ENCODE results near the gene TLCD2. TPM values are rescaled to one million over a fixed set of nuclear protein-coding genes. Genes with fewer than 3 reads are reported as not detected.

Gene TLCD2
- total and polyA plus RNA-seq, 2 of the 13 experiments (the other 11 are each of a cell fraction or from before 2014, with no cell fraction given): 0.90 to 1.1 TPM

DNA sequence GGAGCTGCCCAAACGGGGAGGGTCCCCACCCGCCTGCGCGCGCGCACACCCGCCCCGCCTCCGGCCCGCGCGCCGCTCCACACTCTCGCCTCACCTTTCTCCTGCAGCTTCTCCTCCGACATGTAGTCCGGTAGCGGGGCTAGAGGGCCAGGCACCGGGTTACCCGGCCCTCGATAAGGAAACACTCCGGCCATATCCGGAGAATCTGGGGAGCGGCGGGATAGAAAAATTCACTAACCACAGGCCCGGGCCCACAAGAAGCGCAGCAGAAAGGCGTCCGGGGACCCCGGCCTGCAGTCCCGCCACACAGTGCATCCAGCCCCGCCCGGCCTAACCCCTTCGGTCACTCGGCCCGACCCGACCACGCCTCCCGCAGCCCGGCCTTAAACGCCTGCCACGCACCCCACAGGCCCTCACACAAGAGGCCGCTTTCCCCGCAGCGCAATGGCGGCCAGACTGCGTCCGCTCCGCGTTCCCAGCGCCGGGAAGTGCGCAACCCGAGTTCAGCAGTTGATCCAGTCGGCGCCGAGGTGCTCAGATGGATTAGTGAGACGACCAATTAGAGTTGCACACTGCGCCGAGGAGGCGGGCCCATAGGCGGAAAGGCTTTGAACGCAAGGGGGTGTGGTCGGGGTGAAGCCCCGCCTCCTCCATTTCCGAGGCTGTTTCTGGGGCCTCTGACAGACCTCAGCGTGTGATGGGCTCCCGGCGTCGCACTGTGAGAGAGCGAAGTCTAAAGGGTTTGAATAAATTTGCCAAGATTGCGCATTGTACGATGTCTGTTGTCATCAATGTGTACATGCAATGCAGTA is 25.6 kb downstream of the TLCD2 start, which contains the start of gene PRPF8 (continued):
- TF ChIP-seq, protein P1, sequence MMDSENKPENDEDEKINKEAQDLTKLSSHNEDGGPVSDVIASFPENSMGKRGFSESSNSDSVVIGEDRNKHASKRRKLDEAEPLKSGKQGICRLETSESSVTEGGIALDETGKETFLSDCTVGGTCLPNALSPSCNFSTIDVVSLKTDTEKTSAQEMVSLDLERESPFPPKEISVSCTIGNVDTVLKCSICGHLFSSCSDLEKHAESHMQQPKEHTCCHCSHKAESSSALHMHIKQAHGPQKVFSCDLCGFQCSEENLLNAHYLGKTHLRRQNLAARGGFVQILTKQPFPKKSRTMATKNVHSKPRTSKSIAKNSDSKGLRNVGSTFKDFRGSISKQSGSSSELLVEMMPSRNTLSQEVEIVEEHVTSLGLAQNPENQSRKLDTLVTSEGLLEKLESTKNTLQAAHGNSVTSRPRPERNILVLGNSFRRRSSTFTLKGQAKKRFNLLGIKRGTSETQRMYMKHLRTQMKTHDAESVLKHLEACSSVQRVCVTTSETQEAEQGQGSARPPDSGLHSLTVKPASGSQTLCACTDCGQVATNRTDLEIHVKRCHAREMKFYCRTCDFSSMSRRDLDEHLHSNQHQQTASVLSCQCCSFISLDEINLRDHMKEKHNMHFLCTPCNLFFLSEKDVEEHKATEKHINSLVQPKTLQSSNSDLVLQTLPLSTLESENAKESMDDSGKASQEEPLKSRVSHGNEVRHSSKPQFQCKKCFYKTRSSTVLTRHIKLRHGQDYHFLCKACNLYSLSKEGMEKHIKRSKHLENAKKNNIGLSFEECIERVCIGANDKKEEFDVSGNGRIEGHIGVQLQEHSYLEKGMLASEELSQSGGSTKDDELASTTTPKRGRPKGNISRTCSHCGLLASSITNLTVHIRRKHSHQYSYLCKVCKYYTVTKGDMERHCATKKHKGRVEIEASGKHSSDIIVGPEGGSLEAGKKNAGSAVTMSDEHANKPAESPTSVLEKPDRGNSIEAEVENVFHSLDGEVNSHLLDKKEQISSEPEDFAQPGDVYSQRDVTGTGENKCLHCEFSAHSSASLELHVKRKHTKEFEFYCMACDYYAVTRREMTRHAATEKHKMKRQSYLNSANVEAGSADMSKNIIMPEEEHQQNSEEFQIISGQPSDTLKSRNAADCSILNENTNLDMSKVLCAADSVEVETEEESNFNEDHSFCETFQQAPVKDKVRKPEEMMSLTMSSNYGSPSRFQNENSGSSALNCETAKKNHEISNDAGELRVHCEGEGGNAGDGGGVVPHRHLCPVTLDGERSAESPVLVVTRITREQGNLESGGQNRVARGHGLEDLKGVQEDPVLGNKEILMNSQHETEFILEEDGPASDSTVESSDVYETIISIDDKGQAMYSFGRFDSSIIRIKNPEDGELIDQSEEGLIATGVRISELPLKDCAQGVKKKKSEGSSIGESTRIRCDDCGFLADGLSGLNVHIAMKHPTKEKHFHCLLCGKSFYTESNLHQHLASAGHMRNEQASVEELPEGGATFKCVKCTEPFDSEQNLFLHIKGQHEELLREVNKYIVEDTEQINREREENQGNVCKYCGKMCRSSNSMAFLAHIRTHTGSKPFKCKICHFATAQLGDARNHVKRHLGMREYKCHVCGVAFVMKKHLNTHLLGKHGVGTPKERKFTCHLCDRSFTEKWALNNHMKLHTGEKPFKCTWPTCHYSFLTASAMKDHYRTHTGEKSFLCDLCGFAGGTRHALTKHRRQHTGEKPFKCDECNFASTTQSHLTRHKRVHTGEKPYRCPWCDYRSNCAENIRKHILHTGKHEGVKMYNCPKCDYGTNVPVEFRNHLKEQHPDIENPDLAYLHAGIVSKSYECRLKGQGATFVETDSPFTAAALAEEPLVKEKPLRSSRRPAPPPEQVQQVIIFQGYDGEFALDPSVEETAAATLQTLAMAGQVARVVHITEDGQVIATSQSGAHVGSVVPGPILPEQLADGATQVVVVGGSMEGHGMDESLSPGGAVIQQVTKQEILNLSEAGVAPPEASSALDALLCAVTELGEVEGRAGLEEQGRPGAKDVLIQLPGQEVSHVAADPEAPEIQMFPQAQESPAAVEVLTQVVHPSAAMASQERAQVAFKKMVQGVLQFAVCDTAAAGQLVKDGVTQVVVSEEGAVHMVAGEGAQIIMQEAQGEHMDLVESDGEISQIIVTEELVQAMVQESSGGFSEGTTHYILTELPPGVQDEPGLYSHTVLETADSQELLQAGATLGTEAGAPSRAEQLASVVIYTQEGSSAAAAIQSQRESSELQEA (CRISPR knock-in tag; IDR thresholded peaks at IDR 0.05; ENCODE audit: not compliant biosample characterization): peak; percentile 39
- TF ChIP-seq CENPX (CRISPR knock-in tag; IDR thresholded peaks at IDR 0.05): no peak
- TF ChIP-seq YY1 (IDR thresholded peaks at IDR 0.05; ENCODE audit: insufficient read depth, insufficient replicate concordance, low read depth, low read length): peak; percentile 97
- peak; percentile 70; the same call in 1 of the 2 replicates for TF ChIP-seq BORCS8-MEF2B (CRISPR knock-in tag; IDR thresholded peaks at IDR 0.05)
- TF ChIP-seq, protein P2, sequence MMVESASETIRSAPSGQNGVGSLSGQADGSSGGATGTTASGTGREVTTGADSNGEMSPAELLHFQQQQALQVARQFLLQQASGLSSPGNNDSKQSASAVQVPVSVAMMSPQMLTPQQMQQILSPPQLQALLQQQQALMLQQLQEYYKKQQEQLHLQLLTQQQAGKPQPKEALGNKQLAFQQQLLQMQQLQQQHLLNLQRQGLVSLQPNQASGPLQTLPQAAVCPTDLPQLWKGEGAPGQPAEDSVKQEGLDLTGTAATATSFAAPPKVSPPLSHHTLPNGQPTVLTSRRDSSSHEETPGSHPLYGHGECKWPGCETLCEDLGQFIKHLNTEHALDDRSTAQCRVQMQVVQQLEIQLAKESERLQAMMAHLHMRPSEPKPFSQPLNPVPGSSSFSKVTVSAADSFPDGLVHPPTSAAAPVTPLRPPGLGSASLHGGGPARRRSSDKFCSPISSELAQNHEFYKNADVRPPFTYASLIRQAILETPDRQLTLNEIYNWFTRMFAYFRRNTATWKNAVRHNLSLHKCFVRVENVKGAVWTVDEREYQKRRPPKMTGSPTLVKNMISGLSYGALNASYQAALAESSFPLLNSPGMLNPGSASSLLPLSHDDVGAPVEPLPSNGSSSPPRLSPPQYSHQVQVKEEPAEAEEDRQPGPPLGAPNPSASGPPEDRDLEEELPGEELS (CRISPR knock-in tag; IDR thresholded peaks at IDR 0.05): peak; percentile 24; the same call in 1 of the 2 replicates
- TF ChIP-seq, protein P3, sequence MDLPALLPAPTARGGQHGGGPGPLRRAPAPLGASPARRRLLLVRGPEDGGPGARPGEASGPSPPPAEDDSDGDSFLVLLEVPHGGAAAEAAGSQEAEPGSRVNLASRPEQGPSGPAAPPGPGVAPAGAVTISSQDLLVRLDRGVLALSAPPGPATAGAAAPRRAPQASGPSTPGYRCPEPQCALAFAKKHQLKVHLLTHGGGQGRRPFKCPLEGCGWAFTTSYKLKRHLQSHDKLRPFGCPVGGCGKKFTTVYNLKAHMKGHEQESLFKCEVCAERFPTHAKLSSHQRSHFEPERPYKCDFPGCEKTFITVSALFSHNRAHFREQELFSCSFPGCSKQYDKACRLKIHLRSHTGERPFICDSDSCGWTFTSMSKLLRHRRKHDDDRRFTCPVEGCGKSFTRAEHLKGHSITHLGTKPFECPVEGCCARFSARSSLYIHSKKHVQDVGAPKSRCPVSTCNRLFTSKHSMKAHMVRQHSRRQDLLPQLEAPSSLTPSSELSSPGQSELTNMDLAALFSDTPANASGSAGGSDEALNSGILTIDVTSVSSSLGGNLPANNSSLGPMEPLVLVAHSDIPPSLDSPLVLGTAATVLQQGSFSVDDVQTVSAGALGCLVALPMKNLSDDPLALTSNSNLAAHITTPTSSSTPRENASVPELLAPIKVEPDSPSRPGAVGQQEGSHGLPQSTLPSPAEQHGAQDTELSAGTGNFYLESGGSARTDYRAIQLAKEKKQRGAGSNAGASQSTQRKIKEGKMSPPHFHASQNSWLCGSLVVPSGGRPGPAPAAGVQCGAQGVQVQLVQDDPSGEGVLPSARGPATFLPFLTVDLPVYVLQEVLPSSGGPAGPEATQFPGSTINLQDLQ (CRISPR knock-in tag; IDR thresholded peaks at IDR 0.05): no peak
- no peak for TF ChIP-seq NR2F2 (IDR thresholded peaks at IDR 0.05; ENCODE audit: borderline replicate concordance, low read depth)
- TF ChIP-seq ZUFSP (CRISPR knock-in tag; IDR thresholded peaks at IDR 0.05; ENCODE audit: borderline replicate concordance): no peak
- no peak for TF ChIP-seq ZSCAN22 (CRISPR knock-in tag; IDR thresholded peaks at IDR 0.05)
- peak; percentile 53; the same call in 1 of the 2 replicates for TF ChIP-seq MEF2D (CRISPR knock-in tag; IDR thresholded peaks at IDR 0.05)
- no peak for TF ChIP-seq TEF (CRISPR knock-in tag; IDR thresholded peaks at IDR 0.05)

Data from HepG2 (cell line).